Head of caudate nucleus (tissue), 42 donors: Measurements from ENCODE around the gene MINPP1.

Source experiments
- DNase-seq, 42 donors: peaks; one replicate each; pipeline versions ENCODE4 v3.0.0 to v3.0.0-alpha.2; 2020 to 2021; ENCODE audit warnings: mixed read lengths in 7 of 42
- intact Hi-C: fragments of 100-400 bp; cut with DNase I; formaldehyde crosslinking; loops from one replicate; pipeline ENCODE4 v1.15.0; 2022

The MINPP1 gene

GRCh38 chr10:87510025-87510424 is 5.3 kb downstream of the MINPP1 start:
- intact Hi-C loops: no loop called here
- DNase-seq: no peak

GRCh38 chr10:87511526-87511925 is 6.8 kb downstream of the MINPP1 start:
- intact Hi-C loops: no loop called here
- DNase-seq: no peak

GRCh38 chr10:87518937-87519336 is 14.2 kb downstream of the MINPP1 start:
- intact Hi-C loops: no loop called here
- DNase-seq: no peak

- no peak for DNase-seq
- intact Hi-C loops: no loop called here
These were observed 14.9 kb downstream of the MINPP1 start for GRCh38 chr10:87519582-87519981.

- intact Hi-C loops: no loop called here
- DNase-seq: no peak
These were observed 19.0 kb downstream of the MINPP1 start for GRCh38 chr10:87523731-87524130.

GRCh38 chr10:87524296-87524695 is 19.6 kb downstream of the MINPP1 start:
- intact Hi-C loops: no loop called here

GRCh38 chr10:87531908-87532622 is 27.4 kb downstream of the MINPP1 start:
- intact Hi-C loops: no loop called here
- DNase-seq: no peak

More at GRCh38 chr10:87524296-87524695, 19.6 kb downstream of the MINPP1 start:
- DNase-seq: no peak

GRCh38 chr10:87532696-87533095 is 28.0 kb downstream of the MINPP1 start:
- DNase-seq: no peak

GRCh38 chr10:87534173-87534858 is 29.6 kb downstream of the MINPP1 start:
- DNase-seq: no peak
- intact Hi-C loops: no loop called here

More at GRCh38 chr10:87532696-87533095, 28.0 kb downstream of the MINPP1 start:
- intact Hi-C loops: no loop called here

GRCh38 chr10:87538092-87539015 is 33.7 kb downstream of the MINPP1 start:
- DNase-seq: no peak
- intact Hi-C loops: no loop called here

- no peak for DNase-seq
- intact Hi-C loops: no loop called here
These were observed 36.4 kb downstream of the MINPP1 start for GRCh38 chr10:87541114-87541513.

GRCh38 chr10:87544721-87545120 is 40.0 kb downstream of the MINPP1 start:
- no peak for DNase-seq
- intact Hi-C loops: no loop called here

GRCh38 chr10:87545783-87546182 is 41.1 kb downstream of the MINPP1 start:
- intact Hi-C loops: no loop called here
- no peak for DNase-seq

- no peak for DNase-seq
- intact Hi-C loops: no loop called here
These were observed 41.5 kb downstream of the MINPP1 start for GRCh38 chr10:87546210-87546609.

GRCh38 chr10:87546971-87547413 is 42.3 kb downstream of the MINPP1 start:
- DNase-seq: no peak
- intact Hi-C loops: no loop called here

- intact Hi-C loops: no loop called here
- peak in 4 of 42 donors; percentile 6 to 44 (median 23) for DNase-seq
These were observed 43.1 kb downstream of the MINPP1 start for GRCh38 chr10:87547734-87548311.

GRCh38 chr10:87550741-87551140 is 46.0 kb downstream of the MINPP1 start:
- intact Hi-C loops: no loop called here
- no peak for DNase-seq

- intact Hi-C loops: no loop called here
- DNase-seq: no peak
These were observed 46.6 kb downstream of the MINPP1 start for GRCh38 chr10:87551326-87551725.

- intact Hi-C loops: no loop called here
- no peak for DNase-seq
These were observed 47.7 kb downstream of the MINPP1 start for GRCh38 chr10:87552248-87552929.
